ENCODE results near the gene HUNK.

GRCh38 chr21:31855180-31855579 lies 17.6 kb upstream of the HUNK start:
- TF ChIP-seq CTCF (IDR thresholded peaks at IDR 0.05; ENCODE audit: low read depth, low read length, poor library complexity, severe bottlenecking) (no peak), EZH2phosphoT487 (IDR thresholded peaks at IDR 0.05; ENCODE audit: borderline replicate concordance, low read length) (no peak)

Data from DOHH2 (cell line).